ENCODE results near the gene PGS1.

DNA sequence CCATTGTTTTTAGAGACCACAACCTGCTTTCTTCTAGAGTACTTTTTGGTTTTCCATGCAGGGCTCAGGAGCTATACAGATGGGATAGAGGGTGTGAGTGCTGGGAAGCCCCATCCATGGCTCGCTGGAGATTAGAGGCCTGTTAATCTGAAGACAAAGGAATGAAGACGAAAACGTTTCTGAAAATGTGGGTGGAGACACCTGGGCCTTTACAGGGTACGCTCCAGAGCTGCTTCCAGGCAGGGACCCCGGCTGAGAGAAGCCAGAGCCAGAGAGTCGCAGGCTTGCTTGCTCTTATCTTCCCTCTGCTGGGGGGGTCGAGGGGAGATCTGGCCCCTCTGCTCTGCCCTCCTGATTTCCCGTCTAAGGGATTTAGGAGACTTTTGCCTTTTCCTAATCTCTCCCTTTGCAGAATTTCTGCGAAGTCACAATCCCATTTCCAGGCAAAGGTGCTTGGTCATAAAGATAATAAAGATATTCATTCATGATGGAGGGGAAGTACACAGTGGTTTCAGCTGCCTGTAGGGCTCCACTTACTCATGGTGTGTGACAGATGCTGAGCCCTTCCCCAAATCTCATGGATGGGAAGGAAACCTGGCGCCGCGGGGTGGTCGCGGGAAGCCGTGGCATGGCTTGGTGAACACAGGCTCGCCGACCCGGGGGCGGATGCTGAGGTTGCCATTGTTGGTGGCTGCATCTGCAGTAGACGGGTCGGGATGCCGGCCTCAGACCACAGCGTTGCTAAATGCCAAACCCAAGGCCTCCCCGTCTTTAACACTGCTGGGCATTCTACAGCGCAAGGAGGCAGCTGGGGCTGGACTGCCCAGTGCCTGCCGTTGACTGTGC, 13.8 kb upstream of the PGS1 start:
- TF ChIP-seq POLR2A (IDR thresholded peaks at IDR 0.05; ENCODE audit: low read length) (no peak), GATA1 (IDR thresholded peaks at IDR 0.05; ENCODE audit: low read depth, low read length) (no peak)

Data from erythroblast (primary cell).